OCI-LY3 (cell line): ENCODE data around the gene SCAF1.

Source experiments
- EZH2phosphoT487 ChIP-seq: fragments of 200-600 bp; shearing (Covaris generic); IDR thresholded peaks from 2 replicates; pipeline ENCODE4 v1.6.1; 2018; ENCODE audit warnings: antibody characterized with exemption, mixed run types, low read depth
- TF ChIP-seq, protein P1 (sequence below): fragments of 200-600, 300-600 bp; sonication (generic); IDR thresholded peaks from 2 replicates; pipeline ENCODE4 v1.5.1; 2014; ENCODE audit warnings: antibody characterized with exemption, low read length, low read depth

DNA sequence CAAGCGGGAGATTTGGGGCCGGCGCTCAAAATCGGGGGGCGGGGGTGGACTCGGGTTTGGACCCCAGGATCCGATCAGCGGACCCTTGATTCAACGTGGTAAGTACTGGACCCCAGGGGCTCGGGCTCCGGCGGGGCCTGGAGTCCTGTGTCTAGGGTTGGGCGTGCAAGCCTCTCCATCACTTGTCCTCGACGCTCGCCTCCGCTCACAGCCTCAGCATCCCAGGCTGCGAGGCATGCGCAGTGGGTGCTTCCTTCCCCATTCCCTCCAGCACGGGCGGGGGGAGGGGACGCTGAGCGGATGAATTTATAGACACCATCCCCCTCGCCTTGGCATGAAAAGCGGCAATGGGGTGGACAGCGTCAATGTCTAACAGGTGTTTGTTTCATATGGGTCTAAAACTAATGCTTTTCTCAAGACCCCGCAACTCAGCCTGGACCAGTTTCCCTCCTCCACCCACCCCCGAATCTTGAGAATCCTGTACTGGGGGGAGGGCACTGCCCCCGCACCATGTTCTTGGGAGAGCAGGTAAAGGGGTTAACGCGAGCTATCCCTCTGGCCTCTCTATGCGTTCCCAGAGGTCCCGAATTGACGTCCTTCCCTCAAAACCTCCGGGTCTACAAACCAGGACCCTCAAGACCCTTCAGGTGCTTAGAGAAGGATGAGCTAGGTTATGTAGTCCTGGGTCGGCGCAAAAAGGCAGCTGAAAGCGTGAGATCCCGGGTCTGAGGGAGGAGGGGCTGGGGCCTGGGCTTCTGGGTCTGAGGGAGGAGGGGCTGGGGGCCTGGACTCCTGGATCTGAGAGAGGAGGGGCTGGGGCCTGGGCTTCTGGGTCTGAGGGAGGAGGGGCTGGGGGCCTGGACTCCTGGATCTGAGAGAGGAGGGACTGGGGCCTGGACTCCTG, 49.5 kb downstream of the SCAF1 start:
- TF ChIP-seq, protein P1, sequence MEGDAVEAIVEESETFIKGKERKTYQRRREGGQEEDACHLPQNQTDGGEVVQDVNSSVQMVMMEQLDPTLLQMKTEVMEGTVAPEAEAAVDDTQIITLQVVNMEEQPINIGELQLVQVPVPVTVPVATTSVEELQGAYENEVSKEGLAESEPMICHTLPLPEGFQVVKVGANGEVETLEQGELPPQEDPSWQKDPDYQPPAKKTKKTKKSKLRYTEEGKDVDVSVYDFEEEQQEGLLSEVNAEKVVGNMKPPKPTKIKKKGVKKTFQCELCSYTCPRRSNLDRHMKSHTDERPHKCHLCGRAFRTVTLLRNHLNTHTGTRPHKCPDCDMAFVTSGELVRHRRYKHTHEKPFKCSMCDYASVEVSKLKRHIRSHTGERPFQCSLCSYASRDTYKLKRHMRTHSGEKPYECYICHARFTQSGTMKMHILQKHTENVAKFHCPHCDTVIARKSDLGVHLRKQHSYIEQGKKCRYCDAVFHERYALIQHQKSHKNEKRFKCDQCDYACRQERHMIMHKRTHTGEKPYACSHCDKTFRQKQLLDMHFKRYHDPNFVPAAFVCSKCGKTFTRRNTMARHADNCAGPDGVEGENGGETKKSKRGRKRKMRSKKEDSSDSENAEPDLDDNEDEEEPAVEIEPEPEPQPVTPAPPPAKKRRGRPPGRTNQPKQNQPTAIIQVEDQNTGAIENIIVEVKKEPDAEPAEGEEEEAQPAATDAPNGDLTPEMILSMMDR, result no peak
- TF ChIP-seq EZH2phosphoT487, result no peak
